ENCODE data around the gene CAPS. TPM values are rescaled to one million over a fixed set of nuclear protein-coding genes. Genes with fewer than 3 reads are reported as not detected.

The CAPS gene
- total RNA-seq, 1 experiment from 2014 or later = 2.3 TPM

DNA sequence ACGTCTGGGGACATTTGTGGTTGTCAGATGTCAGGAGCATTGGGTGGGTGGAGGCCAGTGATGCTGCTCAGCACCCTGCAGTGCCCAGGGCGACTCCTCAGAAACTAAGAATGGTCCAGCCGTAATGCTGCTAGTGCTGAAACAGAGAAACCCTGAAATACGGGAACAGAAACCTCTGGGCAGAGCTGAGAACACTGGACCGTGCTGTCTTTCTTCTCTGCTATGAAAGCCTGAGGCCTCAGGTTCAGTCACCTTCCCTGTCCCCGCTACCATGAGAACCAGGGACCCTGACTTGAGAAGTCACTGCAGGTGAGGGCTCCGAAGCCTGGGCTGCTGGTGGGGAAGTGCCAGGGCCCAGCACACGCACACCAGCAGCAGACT lies 13.4 kb downstream of the CAPS start:
- no peaks in the 10 kb centered on the region for H3K9me3 ChIP-seq (ENCODE audit: control insufficient read depth, low read depth, low read length)
- H3K27me3 ChIP-seq (ENCODE audit: insufficient read depth, low read length) = no peaks in the 10 kb centered on the region
- no peaks in the 10 kb centered on the region for H4K20me1 ChIP-seq (ENCODE audit: control insufficient read depth, insufficient read depth, insufficient read length)
- no peak overlapping the region for H4K8ac ChIP-seq (replicated peaks; ENCODE audit: insufficient read length, low read depth, low read length)
- H3K9ac ChIP-seq (ENCODE audit: extremely low read depth, insufficient read length, low read length) = no peak overlapping the region
- no peak overlapping the region for H3K4me3 Mint-ChIP-seq
- H2BK20ac ChIP-seq (ENCODE audit: low read depth, low read length, poor library complexity, severe bottlenecking) = no peak overlapping the region
- no peak overlapping the region for H3K23ac ChIP-seq (ENCODE audit: insufficient read length, low read depth, low read length)
- no peak overlapping the region for H3K27ac Mint-ChIP-seq
- no peak overlapping the region for H2BK12ac ChIP-seq (ENCODE audit: insufficient read length, low read depth, low read length)
- H3K27ac ChIP-seq (ENCODE audit: insufficient read length, low read depth, low read length) = no peak overlapping the region
- no peaks in the 10 kb centered on the region for H3K9me3 Mint-ChIP-seq
- no peaks in the 10 kb centered on the region for H3K27me3 Mint-ChIP-seq (ENCODE audit: low read depth)
- H2BK120ac ChIP-seq (ENCODE audit: low read depth, low read length, poor library complexity, severe bottlenecking) = no peak overlapping the region
- no peaks in the 10 kb centered on the region for H3K79me1 ChIP-seq (ENCODE audit: insufficient read depth, low read depth, low read length, poor library complexity, severe bottlenecking)
- no peak overlapping the region for H3K56ac ChIP-seq (ENCODE audit: insufficient read length, low read depth, low read length)
- H3K4me1 Mint-ChIP-seq = no peaks in the 10 kb centered on the region
- WGBS (ENCODE audit: extremely low coverage, insufficient read length, low lambda C conversion rate) = no CpG with 5 or more reads among the region's 8 CpGs
- H3K36me3 Mint-ChIP-seq (ENCODE audit: insufficient read depth in 1 of 3, low read depth in 3 of 3) = peaks cover 37 to 88% (median 87%) of the 10 kb centered on the region in 3 experiments
- no peak overlapping the region for H3K18ac ChIP-seq (ENCODE audit: insufficient read length, low read depth, low read length)
- H3K23me2 ChIP-seq (ENCODE audit: insufficient read length, low read depth, low read length, poor library complexity, severe bottlenecking) = no peaks in the 10 kb centered on the region
- no peak overlapping the region for H4K91ac ChIP-seq (ENCODE audit: insufficient read length, low read depth, low read length)
- H3K4me1 ChIP-seq (ENCODE audit: insufficient read depth, low read length) = no peaks in the 10 kb centered on the region
- H4K5ac ChIP-seq (ENCODE audit: insufficient read length, low read depth, low read length) = no peak overlapping the region
- H3K79me2 ChIP-seq (ENCODE audit: insufficient read depth, low read length) = no peaks in the 10 kb centered on the region
- TF ChIP-seq CTCF (conservative IDR thresholded peaks at IDR 0.05) = no peak
- no peak overlapping the region for H3T11ph ChIP-seq (ENCODE audit: low read length)
- H2BK5ac ChIP-seq (ENCODE audit: insufficient read length, low read length) = no peak overlapping the region
- no peak overlapping the region for H3K14ac ChIP-seq (ENCODE audit: insufficient read depth, low read length)
- DNase-seq = no peak
- H3K4ac ChIP-seq (ENCODE audit: low read depth, low read length) = no peak overlapping the region
- no peak overlapping the region for H2BK15ac ChIP-seq (ENCODE audit: low read depth, low read length)
- H3K4me2 ChIP-seq (ENCODE audit: insufficient read depth, insufficient read length, low read length) = no peak overlapping the region
- no peak overlapping the region for H2AK5ac ChIP-seq (ENCODE audit: insufficient read length, low read length)
- no peak overlapping the region for H2AFZ ChIP-seq (ENCODE audit: low read length)
